ENCODE data around the gene PDK3. TPM values are rescaled to one million over a fixed set of nuclear protein-coding genes. Genes with fewer than 3 reads are reported as not detected.

Gene PDK3
- polyA plus RNA-seq, 3 donors = 12.2 to 34.0 (median 32.6) TPM

- peaks cover 2 to 6% of the 10 kb centered on the region in 2 donors for H3K36me3 Mint-ChIP-seq
- H3K4me1 ChIP-seq (ENCODE audit: control insufficient read depth in 1 of 2, insufficient read depth in 2 of 2, low read length in 2 of 2) = peaks cover 35 to 38% of the 10 kb centered on the region in 2 donors
- TF ChIP-seq, protein P1, sequence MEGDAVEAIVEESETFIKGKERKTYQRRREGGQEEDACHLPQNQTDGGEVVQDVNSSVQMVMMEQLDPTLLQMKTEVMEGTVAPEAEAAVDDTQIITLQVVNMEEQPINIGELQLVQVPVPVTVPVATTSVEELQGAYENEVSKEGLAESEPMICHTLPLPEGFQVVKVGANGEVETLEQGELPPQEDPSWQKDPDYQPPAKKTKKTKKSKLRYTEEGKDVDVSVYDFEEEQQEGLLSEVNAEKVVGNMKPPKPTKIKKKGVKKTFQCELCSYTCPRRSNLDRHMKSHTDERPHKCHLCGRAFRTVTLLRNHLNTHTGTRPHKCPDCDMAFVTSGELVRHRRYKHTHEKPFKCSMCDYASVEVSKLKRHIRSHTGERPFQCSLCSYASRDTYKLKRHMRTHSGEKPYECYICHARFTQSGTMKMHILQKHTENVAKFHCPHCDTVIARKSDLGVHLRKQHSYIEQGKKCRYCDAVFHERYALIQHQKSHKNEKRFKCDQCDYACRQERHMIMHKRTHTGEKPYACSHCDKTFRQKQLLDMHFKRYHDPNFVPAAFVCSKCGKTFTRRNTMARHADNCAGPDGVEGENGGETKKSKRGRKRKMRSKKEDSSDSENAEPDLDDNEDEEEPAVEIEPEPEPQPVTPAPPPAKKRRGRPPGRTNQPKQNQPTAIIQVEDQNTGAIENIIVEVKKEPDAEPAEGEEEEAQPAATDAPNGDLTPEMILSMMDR (IDR thresholded peaks at IDR 0.05) = no peak
- no peaks in the 10 kb centered on the region for H3K9me3 ChIP-seq (replicated peaks in 1 of 2; ENCODE audit: control insufficient read depth in 1 of 2, insufficient read depth in 1 of 2, low read length in 2 of 2)
- peaks cover 0 to 7% (median 0%) of the 10 kb centered on the region in 3 donors for H3K27me3 Mint-ChIP-seq (ENCODE audit: low read depth in 3 of 3)
- H3K27me3 ChIP-seq (ENCODE audit: control insufficient read depth in 2 of 2, insufficient read depth in 2 of 2, low read length in 2 of 2) = no peaks in the 10 kb centered on the region
- no peak overlapping the region for H3K27ac ChIP-seq (ENCODE audit: low read depth in 1 of 2, low read length in 2 of 2)
- 100% methylated on average over 2 of the region's 11 CpGs for WGBS (ENCODE audit: insufficient coverage)
- no peak overlapping the region for H3K4me3 ChIP-seq (replicated peaks in 1 of 3; ENCODE audit: low read depth in 2 of 3, low read length in 3 of 3)
- no peak overlapping the region for H2AFZ ChIP-seq (ENCODE audit: insufficient read depth, low read depth, low read length, poor library complexity, severe bottlenecking)
- H3K9ac ChIP-seq (ENCODE audit: insufficient read depth, low read length, poor library complexity, severe bottlenecking) = no peak overlapping the region
- H4K20me1 ChIP-seq (ENCODE audit: insufficient read depth, low read length) = no peaks in the 10 kb centered on the region
- no peak overlapping the region for H3K4me3 Mint-ChIP-seq
- H3K4me1 Mint-ChIP-seq = peaks cover 36% of the 10 kb centered on the region
- no peaks in the 10 kb centered on the region for H3K36me3 ChIP-seq (replicated peaks in 1 of 2; ENCODE audit: control insufficient read depth in 1 of 2, insufficient read depth in 2 of 2, low read length in 2 of 2)
- no peak overlapping the region for H3K27ac Mint-ChIP-seq
- intact Hi-C loops (cut with micrococcal nuclease) = no loop called here
- H3K9me3 Mint-ChIP-seq = peaks cover 0 to 10% (median 4%) of the 10 kb centered on the region in 7 donors
- H3K79me2 ChIP-seq (ENCODE audit: insufficient read depth, low read length) = peaks cover 52% of the 10 kb centered on the region
- no peak overlapping the region for H3K4me2 ChIP-seq (replicated peaks; ENCODE audit: extremely low read depth, low read length, poor library complexity, severe bottlenecking)
- DNase-seq = no peak
These were observed 18.5 kb downstream of the PDK3 start for GRCh38 chrX:24483596-24483995.

- intact Hi-C loops (cut with micrococcal nuclease) = no loop called here
- peaks cover 51% of the 10 kb centered on the region for H3K79me2 ChIP-seq (ENCODE audit: insufficient read depth, low read length)
- H3K4me3 Mint-ChIP-seq = no peak overlapping the region
These were observed 20.2 kb downstream of the PDK3 start for GRCh38 chrX:24485323-24485722.

More at GRCh38 chrX:24485323-24485722, 20.2 kb downstream of the PDK3 start:
- Mint-ChIP-seq H3K4me1 (peaks cover 26% of the 10 kb centered on the region), H3K36me3 (peaks cover 2 to 6% of the 10 kb centered on the region in 2 donors), H3K9me3 (peaks cover 0 to 7% (median 4%) of the 10 kb centered on the region in 7 donors), H3K27me3 (ENCODE audit: low read depth in 3 of 3) (peaks cover 0 to 7% (median 0%) of the 10 kb centered on the region in 3 donors), H3K27ac (peak overlapping the region in 1 of 7 donors; percentile 40)
- Histone ChIP-seq H3K9ac (ENCODE audit: insufficient read depth, low read length, poor library complexity, severe bottlenecking) (no peak overlapping the region), H3K4me1 (ENCODE audit: control insufficient read depth in 1 of 2, insufficient read depth in 2 of 2, low read length in 2 of 2) (peaks cover 25 to 26% of the 10 kb centered on the region in 2 donors), H3K27me3 (ENCODE audit: control insufficient read depth in 2 of 2, insufficient read depth in 2 of 2, low read length in 2 of 2) (no peaks in the 10 kb centered on the region), H4K20me1 (ENCODE audit: insufficient read depth, low read length) (no peaks in the 10 kb centered on the region), H3K36me3 (replicated peaks in 1 of 2; ENCODE audit: control insufficient read depth in 1 of 2, insufficient read depth in 2 of 2, low read length in 2 of 2) (no peaks in the 10 kb centered on the region), H3K4me3 (replicated peaks in 1 of 3; ENCODE audit: low read depth in 2 of 3, low read length in 3 of 3) (no peak overlapping the region), H3K9me3 (replicated peaks in 1 of 2; ENCODE audit: control insufficient read depth in 1 of 2, insufficient read depth in 1 of 2, low read length in 2 of 2) (no peaks in the 10 kb centered on the region), H3K27ac (ENCODE audit: low read depth in 1 of 2, low read length in 2 of 2) (no peak overlapping the region), H3K4me2 (replicated peaks; ENCODE audit: extremely low read depth, low read length, poor library complexity, severe bottlenecking) (no peak overlapping the region), H2AFZ (ENCODE audit: insufficient read depth, low read depth, low read length, poor library complexity, severe bottlenecking) (no peak overlapping the region)
- TF ChIP-seq, protein P1 (IDR thresholded peaks at IDR 0.05) = no peak
- WGBS (ENCODE audit: insufficient coverage) = 100% methylated on average over 1 of the region's 5 CpGs
- no peak for DNase-seq

Data from CD14-positive monocyte (primary cell).